GM19035 (cell line): ENCODE results near the gene CHRDL2.
A peak's percentile ranks its signal among the peaks of the same experiment; 100 is the strongest.
"Not testable (repeated sequence)": the region's sequence is repeated elsewhere in the genome, so short reads cannot be mapped to it uniquely, and the experiment has no call there.

Experiments used
- ATAC-seq: cut with Tn5 transposase; IDR thresholded peaks from one replicate; pipeline ENCODE4 v1.9.1; 2021; ENCODE audit not compliant: unreplicated experiment

CHRDL2 gene

GRCh38 chr11:74731301-74732094, at the start of gene CHRDL2:
TSS of gene CHRDL2 (minus strand) at chr11:74731426. CDS start at chr11:74730888, 538 bp downstream.
- no peak for ATAC-seq

GRCh38 chr11:74780248-74781005, 49.2 kb upstream of the CHRDL2 start:
- ATAC-seq, result no peak

GRCh38 chr11:74778581-74778980, 47.4 kb upstream of the CHRDL2 start:
- ATAC-seq, result no peak

GRCh38 chr11:74777877-74778276, 46.7 kb upstream of the CHRDL2 start:
- no peak for ATAC-seq

GRCh38 chr11:74777038-74777437, 45.8 kb upstream of the CHRDL2 start:
- ATAC-seq, result no peak

- no peak for ATAC-seq
These were observed 45.3 kb upstream of the CHRDL2 start for GRCh38 chr11:74776546-74776945.

- ATAC-seq, result no peak
These were observed 44.5 kb upstream of the CHRDL2 start for GRCh38 chr11:74775762-74776161.

- ATAC-seq, result no peak
These were observed 42.2 kb upstream of the CHRDL2 start for GRCh38 chr11:74773476-74773875.

- ATAC-seq, result no peak
These were observed 39.9 kb upstream of the CHRDL2 start for GRCh38 chr11:74771139-74771538.

GRCh38 chr11:74770456-74770855, 39.2 kb upstream of the CHRDL2 start:
- no peak for ATAC-seq

GRCh38 chr11:74769055-74769707, 38.0 kb upstream of the CHRDL2 start:
- no peak for ATAC-seq

GRCh38 chr11:74768172-74768651, 37.0 kb upstream of the CHRDL2 start:
- peak; percentile 71 for ATAC-seq

- no peak for ATAC-seq
These were observed 35.7 kb upstream of the CHRDL2 start for GRCh38 chr11:74766905-74767304.

- no peak for ATAC-seq
These were observed 25.3 kb upstream of the CHRDL2 start for GRCh38 chr11:74756571-74756970.

- no peak for ATAC-seq
These were observed 24.3 kb upstream of the CHRDL2 start for GRCh38 chr11:74755395-74755995.

- ATAC-seq, result peak; percentile 52
These were observed 23.5 kb upstream of the CHRDL2 start for GRCh38 chr11:74754507-74755252.

GRCh38 chr11:74751303-74751702, 20.1 kb upstream of the CHRDL2 start:
- ATAC-seq, result no peak

GRCh38 chr11:74750598-74750997, 19.4 kb upstream of the CHRDL2 start:
- ATAC-seq, result not testable (repeated sequence)

- no peak for ATAC-seq
These were observed 18.7 kb upstream of the CHRDL2 start for GRCh38 chr11:74749965-74750296.

- ATAC-seq, result peak; percentile 60
These were observed 18.1 kb upstream of the CHRDL2 start for GRCh38 chr11:74749127-74749964.
